HEK293 (cell line): Measurements from ENCODE around the gene MCIDAS.
A peak's percentile ranks its signal among the peaks of the same experiment; 100 is the strongest.

Source experiments
- GLI2 ChIP-seq: fragments of 450-650 bp; formaldehyde crosslinking; IDR thresholded peaks from 2 replicates; pipeline ENCODE4; 2017; ENCODE audit warnings: missing biosample characterization, missing genetic modification characterization, low read depth, borderline replicate concordance
- HOXA7 ChIP-seq: sonication (generic); formaldehyde crosslinking; IDR thresholded peaks from 2 replicates; pipeline ENCODE4 v1.8.1; 2022; ENCODE audit warnings: missing genetic modification reagents, borderline replicate concordance
- KLF8 ChIP-seq: fragments of 450-650 bp; formaldehyde crosslinking; IDR thresholded peaks from 2 replicates; pipeline ENCODE4 v1.5.1; 2016; ENCODE audit warnings: missing biosample characterization, missing genetic modification characterization
- SCRT2 ChIP-seq: fragments of 450-650 bp; formaldehyde crosslinking; IDR thresholded peaks from 2 replicates; pipeline ENCODE4 v1.5.1; 2016; ENCODE audit warnings: missing biosample characterization, missing genetic modification characterization
- SP3 ChIP-seq: fragments of 450-650 bp; formaldehyde crosslinking; IDR thresholded peaks from 2 replicates; pipeline ENCODE4 v1.5.1; 2016; ENCODE audit warnings: missing biosample characterization, missing genetic modification characterization
- ZBTB49 ChIP-seq: fragments of 450-650 bp; formaldehyde crosslinking; IDR thresholded peaks from 2 replicates; pipeline ENCODE4 v1.5.1; 2016; ENCODE audit warnings: missing biosample characterization, missing genetic modification characterization, low read depth
- ZFP37 ChIP-seq: fragments of 450-650 bp; formaldehyde crosslinking; IDR thresholded peaks from 2 replicates; pipeline ENCODE4 v1.5.1; 2016; ENCODE audit warnings: missing biosample characterization, missing genetic modification characterization
- ZNF112 ChIP-seq: fragments of 450-650 bp; formaldehyde crosslinking; IDR thresholded peaks from 2 replicates; pipeline ENCODE4 v1.5.0; 2017; ENCODE audit warnings: missing biosample characterization, missing genetic modification characterization
- ZNF16 ChIP-seq: fragments of 450-650 bp; formaldehyde crosslinking; IDR thresholded peaks from 2 replicates; pipeline ENCODE4 v1.5.1; 2016; ENCODE audit warnings: low read depth, missing biosample characterization, missing genetic modification characterization
- ZNF184 ChIP-seq: fragments of 450-650 bp; IDR thresholded peaks from 2 replicates; pipeline ENCODE4 v1.5.1; 2018; ENCODE audit warnings: missing biosample characterization, mild to moderate bottlenecking, missing genetic modification characterization
- ZNF19 ChIP-seq: fragments of 450-650 bp; formaldehyde crosslinking; IDR thresholded peaks from 2 replicates; pipeline ENCODE4; 2016; ENCODE audit warnings: missing biosample characterization, missing genetic modification characterization, low read depth
- ZNF24 ChIP-seq: fragments of 450-650 bp; formaldehyde crosslinking; IDR thresholded peaks from 2 replicates; pipeline ENCODE4 v1.5.1; 2016; ENCODE audit warnings: missing biosample characterization, missing genetic modification characterization
- ZNF350 ChIP-seq: fragments of 450-650 bp; formaldehyde crosslinking; IDR thresholded peaks from 2 replicates; pipeline ENCODE4 v1.5.0; 2017; ENCODE audit warnings: missing biosample characterization, mild to moderate bottlenecking, missing genetic modification characterization
- ZNF354C ChIP-seq: fragments of 450-650 bp; formaldehyde crosslinking; IDR thresholded peaks from 2 replicates; pipeline ENCODE4 v1.5.1; 2016; ENCODE audit warnings: missing biosample characterization, missing genetic modification characterization, low read depth, borderline replicate concordance
- ZNF398 ChIP-seq: fragments of 450-650 bp; formaldehyde crosslinking; IDR thresholded peaks from 2 replicates; pipeline ENCODE4 v1.5.1; 2017; ENCODE audit warnings: missing biosample characterization, missing genetic modification characterization
- ZNF501 ChIP-seq: fragments of 450-650 bp; formaldehyde crosslinking; IDR thresholded peaks from 2 replicates; pipeline ENCODE4 v1.5.1; 2016; ENCODE audit warnings: missing biosample characterization, missing genetic modification characterization
- ZNF558 ChIP-seq: fragments of 450-650 bp; formaldehyde crosslinking; IDR thresholded peaks from 2 replicates; pipeline ENCODE4 v1.5.1; 2016; ENCODE audit warnings: missing biosample characterization, missing genetic modification characterization
- ZNF561 ChIP-seq: fragments of 450-650 bp; IDR thresholded peaks from 2 replicates; pipeline ENCODE4 v1.5.1; 2018; ENCODE audit warnings: missing biosample characterization, missing genetic modification characterization, borderline replicate concordance
- ZNF585B ChIP-seq: fragments of 450-650 bp; formaldehyde crosslinking; IDR thresholded peaks from 2 replicates; pipeline ENCODE4 v1.5.1; 2016; ENCODE audit warnings: missing biosample characterization, missing genetic modification characterization
- ZNF600 ChIP-seq: fragments of 450-650 bp; formaldehyde crosslinking; IDR thresholded peaks from 2 replicates; pipeline ENCODE4 v1.5.1; 2016; ENCODE audit warnings: missing biosample characterization, missing genetic modification characterization
- ZNF777 ChIP-seq: fragments of 450-650 bp; formaldehyde crosslinking; IDR thresholded peaks from 2 replicates; pipeline ENCODE4 v1.5.1; 2017; ENCODE audit warnings: missing biosample characterization, missing genetic modification characterization, borderline replicate concordance
- ZSCAN30 ChIP-seq: fragments of 450-650 bp; IDR thresholded peaks from 2 replicates; pipeline ENCODE4 v1.5.1; 2018; ENCODE audit warnings: missing biosample characterization, mild to moderate bottlenecking, missing genetic modification characterization, moderate library complexity
- TF ChIP-seq, protein P1 (sequence below): fragments of 450-650 bp; formaldehyde crosslinking; IDR thresholded peaks from 2 replicates; pipeline ENCODE4 v1.5.1; 2016; ENCODE audit warnings: missing biosample characterization, missing genetic modification characterization
- TF ChIP-seq, protein P2 (sequence below): sonication (generic); formaldehyde crosslinking; IDR thresholded peaks from 2 replicates; pipeline ENCODE4 v1.8.1; 2022; ENCODE audit warnings: mild to moderate bottlenecking, moderate library complexity, missing genetic modification reagents
- TF ChIP-seq, protein P3 (sequence below): fragments of 450-650 bp; formaldehyde crosslinking; conservative IDR thresholded peaks from 2 replicates; pipeline ENCODE4 v1.5.1; 2016; ENCODE audit warnings: low read depth, missing biosample characterization, missing genetic modification characterization
- TF ChIP-seq, protein P4 (sequence below): fragments of 450-650 bp; formaldehyde crosslinking; IDR thresholded peaks from 2 replicates; pipeline ENCODE4 v1.5.1; 2017; ENCODE audit warnings: missing biosample characterization, missing genetic modification characterization

The MCIDAS gene

DNA sequence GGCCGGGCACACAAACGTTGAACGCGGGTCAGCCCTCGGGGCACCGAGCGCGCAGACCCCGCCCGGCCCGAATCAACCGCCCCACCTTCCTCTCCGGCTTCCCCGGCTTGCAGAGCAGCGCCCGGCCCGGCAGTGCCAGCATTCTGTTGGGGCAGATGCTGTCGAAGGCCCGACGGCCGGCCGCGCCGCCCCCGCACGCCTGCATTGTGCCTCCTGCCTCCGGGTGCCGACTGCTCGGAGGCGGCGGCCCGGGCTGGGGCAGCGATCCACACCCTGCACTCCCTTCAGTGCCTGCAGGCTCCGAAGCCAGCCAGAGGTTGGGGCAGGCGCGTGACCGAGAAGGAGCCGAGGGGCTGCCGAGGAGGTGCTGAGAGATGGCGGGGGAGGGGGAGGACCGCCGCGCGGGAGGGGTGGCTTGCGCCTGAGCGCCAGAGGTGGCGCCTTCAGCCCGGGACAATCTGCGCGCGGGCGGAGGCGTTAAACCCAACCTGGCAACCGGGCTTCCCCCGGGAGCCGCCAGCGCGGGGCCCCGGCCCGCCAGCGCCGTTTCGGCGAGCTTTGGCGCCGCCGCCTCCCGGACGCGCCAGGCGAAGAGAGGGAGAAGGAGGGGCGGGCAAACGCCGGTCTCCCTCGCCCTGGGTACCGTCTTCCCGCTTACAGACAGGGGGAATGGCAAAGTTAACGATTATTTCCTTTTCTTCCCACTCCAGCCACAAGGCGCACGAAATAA, at the start of gene MCIDAS (continued):
- peak; percentile 78 for TF ChIP-seq ZNF398 (tag by site-specific recombination)
- TF ChIP-seq ZBTB49 (tag by site-specific recombination): no peak
- TF ChIP-seq ZNF19 (tag by site-specific recombination): no peak
- TF ChIP-seq ZNF600 (tag by site-specific recombination): peak; percentile 97
- TF ChIP-seq ZNF24 (tag by site-specific recombination): peak; percentile 22; the same call in 1 of the 2 replicates
- TF ChIP-seq ZNF354C (tag by site-specific recombination): no peak
- TF ChIP-seq SP3: peak; percentile 15; the same call in 1 of the 2 replicates
- TF ChIP-seq SCRT2 (tag by site-specific recombination): no peak
- TF ChIP-seq ZNF501 (tag by site-specific recombination): no peak; the same call in none of the 2 replicates
- 0 out of 2 replicates have a peak, but pooled peaks have one; percentile 17 for TF ChIP-seq ZSCAN30 (tag by site-specific recombination)
- no peak for TF ChIP-seq ZNF350 (tag by site-specific recombination)
- TF ChIP-seq, protein P1, sequence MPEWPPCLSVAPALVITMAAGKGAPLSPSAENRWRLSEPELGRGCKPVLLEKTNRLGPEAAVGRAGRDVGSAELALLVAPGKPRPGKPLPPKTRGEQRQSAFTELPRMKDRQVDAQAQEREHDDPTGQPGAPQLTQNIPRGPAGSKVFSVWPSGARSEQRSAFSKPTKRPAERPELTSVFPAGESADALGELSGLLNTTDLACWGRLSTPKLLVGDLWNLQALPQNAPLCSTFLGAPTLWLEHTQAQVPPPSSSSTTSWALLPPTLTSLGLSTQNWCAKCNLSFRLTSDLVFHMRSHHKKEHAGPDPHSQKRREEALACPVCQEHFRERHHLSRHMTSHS (tag by site-specific recombination): no peak
- TF ChIP-seq, protein P2, sequence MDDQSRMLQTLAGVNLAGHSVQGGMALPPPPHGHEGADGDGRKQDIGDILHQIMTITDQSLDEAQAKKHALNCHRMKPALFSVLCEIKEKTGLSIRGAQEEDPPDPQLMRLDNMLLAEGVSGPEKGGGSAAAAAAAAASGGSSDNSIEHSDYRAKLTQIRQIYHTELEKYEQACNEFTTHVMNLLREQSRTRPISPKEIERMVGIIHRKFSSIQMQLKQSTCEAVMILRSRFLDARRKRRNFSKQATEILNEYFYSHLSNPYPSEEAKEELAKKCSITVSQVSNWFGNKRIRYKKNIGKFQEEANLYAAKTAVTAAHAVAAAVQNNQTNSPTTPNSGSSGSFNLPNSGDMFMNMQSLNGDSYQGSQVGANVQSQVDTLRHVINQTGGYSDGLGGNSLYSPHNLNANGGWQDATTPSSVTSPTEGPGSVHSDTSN: peak; percentile 24; the same call in 1 of the 2 replicates
- no peak for TF ChIP-seq ZNF585B (tag by site-specific recombination)
- peak; percentile 99 for TF ChIP-seq ZNF777
- peak; percentile 68; the same call in 1 of the 2 replicates for TF ChIP-seq ZNF184 (tag by site-specific recombination)
- no peak for TF ChIP-seq HOXA7
- 0 out of 2 replicates have a peak, but pooled peaks have one; percentile 1 for TF ChIP-seq ZNF16 (tag by site-specific recombination)
- TF ChIP-seq ZNF558 (tag by site-specific recombination): no peak
- peak; percentile 19; the same call in 1 of the 2 replicates for TF ChIP-seq ZFP37 (tag by site-specific recombination)
- no peak for TF ChIP-seq ZNF112 (tag by site-specific recombination)
- TF ChIP-seq, protein P3, sequence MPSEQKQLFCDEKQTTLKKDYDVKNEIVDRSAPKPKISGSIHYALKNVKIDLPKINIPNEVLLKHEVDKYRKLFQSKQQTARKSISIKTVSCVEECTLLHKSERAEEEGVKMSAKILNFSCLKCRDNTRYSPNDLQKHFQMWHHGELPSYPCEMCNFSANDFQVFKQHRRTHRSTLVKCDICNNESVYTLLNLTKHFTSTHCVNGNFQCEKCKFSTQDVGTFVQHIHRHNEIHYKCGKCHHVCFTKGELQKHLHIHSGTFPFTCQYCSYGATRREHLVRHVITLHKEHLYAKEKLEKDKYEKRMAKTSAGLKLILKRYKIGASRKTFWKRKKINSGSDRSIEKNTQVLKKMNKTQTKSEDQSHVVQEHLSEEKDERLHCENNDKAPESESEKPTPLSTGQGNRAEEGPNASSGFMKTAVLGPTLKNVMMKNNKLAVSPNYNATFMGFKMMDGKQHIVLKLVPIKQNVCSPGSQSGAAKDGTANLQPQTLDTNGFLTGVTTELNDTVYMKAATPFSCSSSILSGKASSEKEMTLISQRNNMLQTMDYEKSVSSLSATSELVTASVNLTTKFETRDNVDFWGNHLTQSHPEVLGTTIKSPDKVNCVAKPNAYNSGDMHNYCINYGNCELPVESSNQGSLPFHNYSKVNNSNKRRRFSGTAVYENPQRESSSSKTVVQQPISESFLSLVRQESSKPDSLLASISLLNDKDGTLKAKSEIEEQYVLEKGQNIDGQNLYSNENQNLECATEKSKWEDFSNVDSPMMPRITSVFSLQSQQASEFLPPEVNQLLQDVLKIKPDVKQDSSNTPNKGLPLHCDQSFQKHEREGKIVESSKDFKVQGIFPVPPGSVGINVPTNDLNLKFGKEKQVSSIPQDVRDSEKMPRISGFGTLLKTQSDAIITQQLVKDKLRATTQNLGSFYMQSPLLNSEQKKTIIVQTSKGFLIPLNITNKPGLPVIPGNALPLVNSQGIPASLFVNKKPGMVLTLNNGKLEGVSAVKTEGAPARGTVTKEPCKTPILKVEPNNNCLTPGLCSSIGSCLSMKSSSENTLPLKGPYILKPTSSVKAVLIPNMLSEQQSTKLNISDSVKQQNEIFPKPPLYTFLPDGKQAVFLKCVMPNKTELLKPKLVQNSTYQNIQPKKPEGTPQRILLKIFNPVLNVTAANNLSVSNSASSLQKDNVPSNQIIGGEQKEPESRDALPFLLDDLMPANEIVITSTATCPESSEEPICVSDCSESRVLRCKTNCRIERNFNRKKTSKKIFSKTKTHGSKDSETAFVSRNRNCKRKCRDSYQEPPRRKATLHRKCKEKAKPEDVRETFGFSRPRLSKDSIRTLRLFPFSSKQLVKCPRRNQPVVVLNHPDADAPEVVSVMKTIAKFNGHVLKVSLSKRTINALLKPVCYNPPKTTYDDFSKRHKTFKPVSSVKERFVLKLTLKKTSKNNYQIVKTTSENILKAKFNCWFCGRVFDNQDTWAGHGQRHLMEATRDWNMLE (tag by site-specific recombination): no peak
- TF ChIP-seq KLF8 (tag by site-specific recombination): peak; percentile 59; the same call in 1 of the 2 replicates
- TF ChIP-seq, protein P4, sequence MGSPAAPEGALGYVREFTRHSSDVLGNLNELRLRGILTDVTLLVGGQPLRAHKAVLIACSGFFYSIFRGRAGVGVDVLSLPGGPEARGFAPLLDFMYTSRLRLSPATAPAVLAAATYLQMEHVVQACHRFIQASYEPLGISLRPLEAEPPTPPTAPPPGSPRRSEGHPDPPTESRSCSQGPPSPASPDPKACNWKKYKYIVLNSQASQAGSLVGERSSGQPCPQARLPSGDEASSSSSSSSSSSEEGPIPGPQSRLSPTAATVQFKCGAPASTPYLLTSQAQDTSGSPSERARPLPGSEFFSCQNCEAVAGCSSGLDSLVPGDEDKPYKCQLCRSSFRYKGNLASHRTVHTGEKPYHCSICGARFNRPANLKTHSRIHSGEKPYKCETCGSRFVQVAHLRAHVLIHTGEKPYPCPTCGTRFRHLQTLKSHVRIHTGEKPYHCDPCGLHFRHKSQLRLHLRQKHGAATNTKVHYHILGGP (tag by site-specific recombination): no peak
- TF ChIP-seq GLI2 (tag by site-specific recombination): no peak; the same call in 1 of the 2 replicates
- peak; percentile 37 for TF ChIP-seq ZNF561 (tag by site-specific recombination)
